Activated naive CD4-positive, alpha-beta T cell treated with Interleukin-2 at 50 U/mL for 16 hours (primary cell): Measurements from ENCODE around the gene ARFGAP1.

Source experiments
- DNase-seq: peaks from one replicate; pipeline ENCODE4 v3.0.0-alpha.2; 2020

ARFGAP1 gene

GRCh38 chr20:63336232-63336752 lies 63.7 kb downstream of the ARFGAP1 start:
- DNase-seq: no peak

- DNase-seq: no peak
These were observed 65.3 kb downstream of the ARFGAP1 start for GRCh38 chr20:63337786-63338420.
